Measurements from ENCODE around the gene CD48.

CD48 gene

DNA sequence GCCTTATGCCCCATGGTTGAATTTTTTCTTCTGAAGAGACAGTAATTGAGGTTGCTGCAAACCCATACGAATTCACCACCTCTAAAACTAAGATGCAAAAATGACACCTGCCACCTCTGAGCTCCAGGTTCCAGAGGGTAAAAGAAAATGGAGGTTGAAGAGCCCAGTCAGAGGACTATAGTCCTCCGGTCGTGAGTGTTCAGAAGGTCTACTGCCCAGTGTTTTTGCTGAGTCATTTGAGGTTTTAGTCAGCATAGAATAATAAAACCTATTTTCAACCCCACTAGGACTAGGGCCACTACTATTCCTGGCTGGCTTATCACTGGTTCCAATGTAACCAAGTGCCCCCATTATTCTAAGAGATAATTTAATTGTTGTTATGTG, 14.5 kb upstream of the CD48 start:
- Histone ChIP-seq H3K9me3 (ENCODE audit: insufficient read depth, low read length) (no peaks in the 10 kb centered on the region), H3K4me1 (ENCODE audit: low read length) (peaks cover 43% of the 10 kb centered on the region), H4K20me1 (ENCODE audit: insufficient read depth, low read length) (no peaks in the 10 kb centered on the region), H3K27ac (ENCODE audit: low read length) (no peak overlapping the region), H2AFZ (ENCODE audit: low read depth, low read length) (no peak overlapping the region), H3K79me2 (ENCODE audit: low read length) (no peaks in the 10 kb centered on the region), H3K9ac (ENCODE audit: low read length) (no peak overlapping the region), H3K4me3 (ENCODE audit: low read length) (no peak overlapping the region), H3K4me2 (ENCODE audit: low read length) (no peak overlapping the region), H3K27me3 (ENCODE audit: low read depth, low read length) (no peaks in the 10 kb centered on the region), H3K36me3 (replicated peaks; ENCODE audit: low read depth, low read length) (no peaks in the 10 kb centered on the region)
- TF ChIP-seq EZH2phosphoT487 (IDR thresholded peaks at IDR 0.05; ENCODE audit: low read depth) = no peak
- TF ChIP-seq, protein P1, sequence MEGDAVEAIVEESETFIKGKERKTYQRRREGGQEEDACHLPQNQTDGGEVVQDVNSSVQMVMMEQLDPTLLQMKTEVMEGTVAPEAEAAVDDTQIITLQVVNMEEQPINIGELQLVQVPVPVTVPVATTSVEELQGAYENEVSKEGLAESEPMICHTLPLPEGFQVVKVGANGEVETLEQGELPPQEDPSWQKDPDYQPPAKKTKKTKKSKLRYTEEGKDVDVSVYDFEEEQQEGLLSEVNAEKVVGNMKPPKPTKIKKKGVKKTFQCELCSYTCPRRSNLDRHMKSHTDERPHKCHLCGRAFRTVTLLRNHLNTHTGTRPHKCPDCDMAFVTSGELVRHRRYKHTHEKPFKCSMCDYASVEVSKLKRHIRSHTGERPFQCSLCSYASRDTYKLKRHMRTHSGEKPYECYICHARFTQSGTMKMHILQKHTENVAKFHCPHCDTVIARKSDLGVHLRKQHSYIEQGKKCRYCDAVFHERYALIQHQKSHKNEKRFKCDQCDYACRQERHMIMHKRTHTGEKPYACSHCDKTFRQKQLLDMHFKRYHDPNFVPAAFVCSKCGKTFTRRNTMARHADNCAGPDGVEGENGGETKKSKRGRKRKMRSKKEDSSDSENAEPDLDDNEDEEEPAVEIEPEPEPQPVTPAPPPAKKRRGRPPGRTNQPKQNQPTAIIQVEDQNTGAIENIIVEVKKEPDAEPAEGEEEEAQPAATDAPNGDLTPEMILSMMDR (IDR thresholded peaks at IDR 0.05; ENCODE audit: low read depth, low read length) = no peak

DNA sequence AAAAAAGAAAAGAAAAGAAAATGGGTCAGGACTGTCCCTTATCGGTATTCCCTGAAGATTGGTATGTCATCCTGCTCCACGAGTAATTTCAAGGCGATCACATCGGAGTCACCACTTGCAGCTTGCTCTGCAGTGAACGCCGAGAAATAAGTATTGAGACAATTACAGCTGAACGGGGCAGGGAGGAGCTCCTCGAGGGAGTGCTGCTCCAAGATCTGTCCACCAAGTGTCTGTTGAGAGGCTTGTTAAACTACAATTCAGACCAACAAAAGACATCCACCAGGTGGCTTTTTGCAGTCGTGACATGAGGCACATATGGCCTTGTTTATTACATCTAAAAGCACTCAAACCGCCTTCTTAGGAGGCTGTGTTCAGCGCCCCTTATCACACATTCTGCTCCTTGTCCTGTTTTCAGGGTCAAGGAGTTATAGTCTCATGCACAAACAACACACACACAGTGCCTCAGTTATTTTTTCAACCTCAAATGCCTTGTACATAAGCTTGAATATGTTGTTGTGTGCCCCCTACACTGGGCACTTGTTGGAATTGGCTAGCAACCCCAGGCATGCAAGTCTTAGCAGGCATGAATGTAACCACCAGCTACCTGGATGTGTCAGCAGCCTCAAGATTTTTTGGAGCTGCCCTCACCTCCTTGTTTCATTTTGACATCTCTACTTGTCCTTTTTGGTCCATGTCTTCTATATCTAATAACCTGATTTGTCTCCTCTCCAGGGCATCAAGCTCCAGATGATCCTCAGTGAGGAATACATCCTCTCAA, 13.0 kb upstream of the CD48 start:
- H3K79me2 ChIP-seq (ENCODE audit: low read length) = no peaks in the 10 kb centered on the region
- TF ChIP-seq, protein P1 (IDR thresholded peaks at IDR 0.05; ENCODE audit: low read depth, low read length) = 0 out of 2 replicates have a peak, but pooled peaks have one; percentile 5
- no peak for TF ChIP-seq EZH2phosphoT487 (IDR thresholded peaks at IDR 0.05; ENCODE audit: low read depth)
- H3K4me1 ChIP-seq (ENCODE audit: low read length) = peaks cover 41% of the 10 kb centered on the region
- no peak overlapping the region for H3K4me3 ChIP-seq (ENCODE audit: low read length)
- H3K27me3 ChIP-seq (ENCODE audit: low read depth, low read length) = no peaks in the 10 kb centered on the region
- no peak overlapping the region for H3K27ac ChIP-seq (ENCODE audit: low read length)
- H2AFZ ChIP-seq (ENCODE audit: low read depth, low read length) = no peak overlapping the region
- H3K9me3 ChIP-seq (ENCODE audit: insufficient read depth, low read length) = no peaks in the 10 kb centered on the region
- H3K36me3 ChIP-seq (replicated peaks; ENCODE audit: low read depth, low read length) = no peaks in the 10 kb centered on the region
- no peaks in the 10 kb centered on the region for H4K20me1 ChIP-seq (ENCODE audit: insufficient read depth, low read length)
- no peak overlapping the region for H3K4me2 ChIP-seq (ENCODE audit: low read length)
- H3K9ac ChIP-seq (ENCODE audit: low read length) = no peak overlapping the region

DNA sequence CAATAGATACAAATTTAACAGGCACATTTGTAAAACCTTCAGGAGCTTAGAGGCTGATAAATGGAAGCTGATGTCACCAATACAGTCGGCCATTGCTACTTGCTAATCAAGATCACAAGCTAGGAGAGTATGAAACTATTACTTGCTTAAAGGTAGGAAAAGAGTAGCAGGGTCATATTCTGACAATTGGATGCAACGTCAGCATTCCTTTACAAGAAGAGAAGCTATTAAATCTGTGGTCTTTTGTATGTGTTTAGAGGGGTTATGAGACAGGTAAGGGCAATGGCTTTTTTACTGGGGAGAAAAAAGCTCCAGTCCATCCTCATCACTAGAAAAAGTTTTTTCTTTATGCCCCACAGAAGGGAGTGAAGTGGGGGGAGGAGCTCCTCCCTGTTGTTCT, 11.7 kb upstream of the CD48 start:
- Histone ChIP-seq H2AFZ (ENCODE audit: low read depth, low read length) (no peak overlapping the region), H3K4me1 (ENCODE audit: low read length) (peaks cover 29% of the 10 kb centered on the region), H3K9ac (ENCODE audit: low read length) (no peak overlapping the region), H3K27ac (ENCODE audit: low read length) (no peak overlapping the region), H3K4me3 (ENCODE audit: low read length) (no peak overlapping the region), H3K36me3 (replicated peaks; ENCODE audit: low read depth, low read length) (no peaks in the 10 kb centered on the region), H4K20me1 (ENCODE audit: insufficient read depth, low read length) (no peaks in the 10 kb centered on the region), H3K79me2 (ENCODE audit: low read length) (no peaks in the 10 kb centered on the region), H3K4me2 (ENCODE audit: low read length) (no peak overlapping the region), H3K9me3 (ENCODE audit: insufficient read depth, low read length) (no peaks in the 10 kb centered on the region), H3K27me3 (ENCODE audit: low read depth, low read length) (no peaks in the 10 kb centered on the region)
- no peak for TF ChIP-seq EZH2phosphoT487 (IDR thresholded peaks at IDR 0.05; ENCODE audit: low read depth)
- TF ChIP-seq, protein P1 (IDR thresholded peaks at IDR 0.05; ENCODE audit: low read depth, low read length) = no peak

DNA sequence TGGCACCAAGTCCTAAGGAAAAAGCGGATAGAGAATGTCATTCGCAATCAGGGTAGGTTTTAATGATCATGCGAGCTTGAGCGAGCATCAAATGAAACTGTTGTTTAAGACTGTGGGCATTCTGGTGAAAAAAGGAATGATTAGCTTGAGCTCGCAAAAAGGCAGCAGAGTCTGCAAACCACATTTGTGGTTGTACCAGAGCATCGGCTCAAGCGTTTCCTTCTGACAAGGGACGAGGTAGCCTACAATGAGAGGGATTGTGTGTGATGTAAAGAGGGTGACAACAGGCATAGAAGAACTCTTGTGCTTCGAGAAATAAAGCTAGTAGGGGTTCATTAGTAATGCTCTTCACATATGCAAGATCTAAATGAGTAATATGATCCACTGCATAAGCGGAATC, 11.1 kb upstream of the CD48 start:
- Histone ChIP-seq H3K27ac (ENCODE audit: low read length) (no peak overlapping the region), H3K9ac (ENCODE audit: low read length) (no peak overlapping the region), H4K20me1 (ENCODE audit: insufficient read depth, low read length) (no peaks in the 10 kb centered on the region), H3K4me2 (ENCODE audit: low read length) (no peak overlapping the region), H3K4me3 (ENCODE audit: low read length) (no peak overlapping the region), H3K79me2 (ENCODE audit: low read length) (no peaks in the 10 kb centered on the region), H2AFZ (ENCODE audit: low read depth, low read length) (no peak overlapping the region), H3K4me1 (ENCODE audit: low read length) (peaks cover 23% of the 10 kb centered on the region), H3K9me3 (ENCODE audit: insufficient read depth, low read length) (no peaks in the 10 kb centered on the region), H3K36me3 (replicated peaks; ENCODE audit: low read depth, low read length) (no peaks in the 10 kb centered on the region), H3K27me3 (ENCODE audit: low read depth, low read length) (no peaks in the 10 kb centered on the region)
- TF ChIP-seq, protein P1 (IDR thresholded peaks at IDR 0.05; ENCODE audit: low read depth, low read length) = no peak
- no peak for TF ChIP-seq EZH2phosphoT487 (IDR thresholded peaks at IDR 0.05; ENCODE audit: low read depth)

All from OCI-LY3 (cell line).